HG03103 (cell line): ENCODE data around the gene KRT4.

Source experiments
- ATAC-seq: cut with Tn5 transposase; IDR thresholded peaks from one replicate; pipeline ENCODE4 v1.9.1; 2021; ENCODE audit warnings: low read depth; ENCODE audit not compliant: unreplicated experiment

KRT4 gene

GRCh38 chr12:52822771-52823510 lies 9.0 kb upstream of the KRT4 start:
- no peak for ATAC-seq

GRCh38 chr12:52821826-52822660 lies 8.1 kb upstream of the KRT4 start:
- ATAC-seq: no peak

- no peak for ATAC-seq
These were observed 7.3 kb upstream of the KRT4 start for GRCh38 chr12:52821071-52821730.

DNA sequence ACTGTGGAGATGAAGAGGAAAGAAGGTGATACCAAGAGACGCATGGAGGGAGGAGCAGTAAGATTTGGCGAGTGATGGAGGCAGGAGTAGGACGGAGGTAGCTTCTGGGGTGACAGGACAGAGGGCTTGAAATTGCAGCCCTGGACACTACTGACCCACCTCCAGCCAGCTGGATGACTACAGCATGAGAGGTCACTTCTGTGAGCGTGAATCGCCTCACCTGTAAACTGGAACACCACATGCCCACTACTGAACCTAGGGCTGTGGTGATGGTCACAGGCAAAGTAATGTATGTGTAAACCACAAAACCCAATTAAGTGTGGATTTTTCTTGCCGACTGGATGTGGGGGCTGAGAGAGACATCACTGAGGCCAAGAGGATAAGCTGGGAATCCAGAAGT lies 6.6 kb upstream of the KRT4 start:
- ATAC-seq: no peak

GRCh38 chr12:52819731-52820510 lies 6.0 kb upstream of the KRT4 start:
- no peak for ATAC-seq

- ATAC-seq: no peak
These were observed 5.0 kb upstream of the KRT4 start for GRCh38 chr12:52818887-52819420.

- ATAC-seq: no peak
These were observed 4.5 kb upstream of the KRT4 start for GRCh38 chr12:52818388-52818787.

GRCh38 chr12:52817699-52818238 lies 3.9 kb upstream of the KRT4 start:
- no peak for ATAC-seq

- ATAC-seq: no peak
These were observed 3.2 kb upstream of the KRT4 start for GRCh38 chr12:52817003-52817698.

DNA sequence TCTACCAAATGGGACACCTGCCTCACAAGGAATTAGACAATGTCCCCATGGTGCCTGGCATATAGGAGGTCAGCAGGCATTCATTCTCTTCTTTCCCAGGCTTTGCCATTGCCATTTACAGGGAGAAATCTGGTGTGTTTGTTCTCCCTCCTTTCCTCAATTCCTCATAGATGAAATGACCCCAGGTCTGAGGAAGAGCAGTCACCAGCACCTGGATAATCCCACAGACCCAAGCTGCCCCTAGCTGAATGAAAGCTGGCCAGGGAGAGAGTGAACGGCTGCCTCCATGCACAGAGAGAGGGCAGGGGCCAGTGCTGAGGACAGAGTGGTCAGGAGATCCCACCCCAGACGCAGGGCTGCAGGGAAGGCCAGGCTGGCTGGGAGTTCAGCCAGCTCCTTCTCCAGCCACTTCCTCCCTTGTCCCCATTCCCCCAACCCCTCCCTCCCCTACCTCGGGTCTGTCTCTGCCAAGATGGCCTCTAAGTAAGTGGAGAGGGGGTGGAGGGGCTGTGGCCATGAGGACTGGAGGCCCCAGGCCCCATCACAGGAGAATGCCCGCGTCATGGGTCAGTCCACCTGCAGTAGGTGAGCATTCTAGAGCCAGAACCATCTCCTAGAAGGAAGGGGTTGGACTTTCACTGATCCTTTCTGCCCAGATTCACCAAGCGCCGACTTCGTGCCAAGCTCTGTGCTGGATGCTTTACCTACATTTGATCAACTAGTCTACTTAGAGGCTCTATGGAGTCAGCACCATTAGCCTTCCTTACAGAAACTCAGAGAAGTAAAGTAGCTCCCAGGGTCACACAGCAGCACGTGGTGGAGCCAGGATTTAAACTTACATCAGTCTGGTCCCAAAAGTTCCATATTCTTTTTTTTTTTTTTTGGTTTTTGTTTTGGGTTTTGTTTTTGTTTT lies 2.0 kb upstream of the KRT4 start:
- no peak for ATAC-seq

DNA sequence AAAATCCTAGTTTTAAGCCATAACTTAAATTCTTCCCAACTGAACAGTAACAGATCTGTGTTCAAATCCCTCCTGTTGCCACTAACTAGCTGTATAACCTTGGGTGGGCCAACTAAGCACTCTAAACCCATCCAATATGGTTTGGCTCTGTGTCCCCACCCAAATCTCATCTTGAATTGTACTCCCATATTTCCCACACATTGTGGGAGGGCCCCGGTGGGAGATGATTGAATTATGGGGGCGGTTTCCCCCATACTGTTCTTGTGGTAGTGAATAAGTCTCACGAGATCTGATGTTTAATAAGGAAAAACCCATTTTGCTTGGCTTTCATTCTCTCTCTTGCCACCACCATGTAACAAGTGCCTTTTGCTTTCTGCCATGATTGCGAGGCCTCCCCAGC lies 1.2 kb upstream of the KRT4 start:
- no peak for ATAC-seq

- no peak for ATAC-seq
These were observed 817 bp upstream of the KRT4 start for GRCh38 chr12:52814710-52815155.

DNA sequence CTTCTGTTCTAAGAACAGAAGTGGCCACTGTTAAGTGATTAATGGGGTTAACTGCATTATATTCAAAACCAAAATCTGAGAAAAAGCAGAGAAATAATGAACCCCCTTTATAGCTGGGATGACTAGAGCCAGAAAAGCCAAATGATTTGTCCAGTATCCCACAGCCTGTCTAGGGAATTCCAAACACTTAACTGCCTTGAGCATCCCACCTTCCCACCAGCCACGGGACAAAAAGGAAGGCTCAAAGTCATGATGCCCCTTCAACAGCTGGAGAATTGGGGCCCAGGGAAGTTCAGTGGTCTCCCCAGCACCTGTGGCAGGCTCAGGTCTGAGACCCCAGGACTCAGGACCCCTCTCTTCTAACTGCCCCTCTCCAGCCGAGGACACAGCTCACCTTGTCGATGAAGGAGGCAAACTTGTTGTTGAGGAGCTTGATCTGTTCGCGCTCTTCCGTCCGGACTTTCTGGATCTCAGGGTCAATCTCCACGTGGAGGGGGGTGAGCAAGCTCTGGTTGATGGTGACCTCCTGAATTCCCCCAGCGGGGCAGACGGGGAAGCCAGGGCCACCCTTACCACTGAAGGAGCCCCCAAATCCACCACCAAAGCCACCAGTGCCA lies 605 bp downstream of the KRT4 start:
- ATAC-seq: no peak

DNA sequence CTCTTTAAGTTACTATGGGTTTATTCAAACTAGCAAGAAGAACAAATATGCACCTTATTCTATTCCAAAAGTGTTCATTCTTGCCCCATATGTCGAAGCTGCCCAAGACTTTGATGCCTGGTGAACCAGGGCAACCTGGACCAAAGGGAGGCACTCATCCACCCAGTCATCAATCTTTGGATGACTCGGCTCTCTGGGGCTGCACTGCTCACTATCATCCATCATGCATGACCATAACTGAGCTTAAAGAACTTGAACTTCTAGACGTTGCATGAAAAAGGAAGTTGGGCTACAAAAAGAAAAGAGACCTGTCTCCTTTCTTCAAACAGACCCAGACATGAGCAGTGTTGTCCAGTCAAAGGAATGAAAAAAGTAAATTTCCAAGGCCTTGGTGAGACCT lies 1.2 kb downstream of the KRT4 start:
- ATAC-seq: no peak

DNA sequence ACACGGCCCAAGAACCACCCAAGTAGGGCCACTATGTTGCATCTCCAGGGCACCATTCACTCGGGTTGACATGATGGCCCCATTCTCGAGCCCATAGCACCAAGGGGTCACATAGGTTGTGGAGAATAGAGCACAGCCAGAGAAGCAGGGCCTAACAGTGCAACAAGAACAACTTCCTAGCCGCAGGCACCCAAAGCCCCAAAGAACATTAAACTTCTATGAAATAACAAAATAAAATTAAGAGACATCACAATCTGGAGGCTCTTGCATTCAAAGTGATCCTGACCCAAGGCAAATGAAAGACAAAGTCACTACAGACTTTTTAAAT lies 1.9 kb downstream of the KRT4 start:
- no peak for ATAC-seq

- no peak for ATAC-seq
These were observed 2.5 kb downstream of the KRT4 start for GRCh38 chr12:52811191-52812072.

GRCh38 chr12:52810554-52810953 lies 3.4 kb downstream of the KRT4 start:
- no peak for ATAC-seq
